K562 (cell line): ENCODE results near the gene C16orf78. TPM values are rescaled to one million over a fixed set of nuclear protein-coding genes. Genes with fewer than 3 reads are reported as not detected.

Experiments used
- ATAC-seq: fragments of 200-7000 bp; cut with Tn5 transposase; 3 replicates; pipeline ENCODE4 v1.9.1; 2020; ENCODE audit warnings: moderate library complexity
- BruUV-seq: library from RNA; stranded (reverse); fragments of 400-500 nt; replicated peaks from 2 replicates; lab custom pipeline; 2021; lab: Mats Ljungman, UMichigan
- CTCF ChIA-PET: fragments of 300-600 bp; formaldehyde crosslinking; extraction: SDS; loops from one replicate; lab custom pipeline; 2021; ENCODE audit warnings: low intra/inter-chr PET ratio; lab: Yijun Ruan, JAX
- POLR2A ChIA-PET: fragments of 300-600, 350-650 bp; sonication (Branson Sonifier 250); formaldehyde crosslinking; extraction: SDS; loops from one replicate; lab custom pipeline; 2021; ENCODE audit warnings: antibody characterized with exemption, inconsistent platforms; lab: Yijun Ruan, JAX
- DNase-seq, 4 experiments: peaks; one replicate each; pipeline versions ENCODE4 v3.0.0 to v3.0.0-alpha.2; 2011 to 2018; ENCODE audit warnings: low spot score in 3 of 4, mixed read lengths in 3 of 4; ENCODE audit errors: extremely low read depth in 1 of 4
- FAIRE-seq: peaks from 2 replicates; lab custom pipeline; 2011; peaks lifted over from hg19 to GRCh38; lab: Jason Lieb, UNC
- H2AFZ ChIP-seq: 2 replicates; pipeline ENCODE4 v1.6.0; 2011; ENCODE audit warnings: low read depth, low read length, control low read depth, inconsistent platforms
- H3K27ac ChIP-seq: fragments of 200-600 bp; 3 replicates; pipeline ENCODE4 v1.8.0; 2011; ENCODE audit warnings: low read depth, mild to moderate bottlenecking, control low read depth, inconsistent platforms, low read length, moderate library complexity, mixed read lengths; ENCODE audit errors: extremely low read depth
- H3K27me3 ChIP-seq, 2 experiments: fragments of 300-600 bp in 1 of 2; 2 replicates in 1 of 2; 3 replicates in 1 of 2; pipeline versions ENCODE4 v1.6.0 to v1.8.0; 2011; ENCODE audit warnings: inconsistent platforms in 2 of 2, low read length in 2 of 2, mild to moderate bottlenecking in 1 of 2, mixed read lengths in 1 of 2, moderate library complexity in 1 of 2; ENCODE audit not compliant: control insufficient read depth in 2 of 2, insufficient read depth in 2 of 2
- H3K36me3 ChIP-seq: fragments of 300-600 bp; 3 replicates; pipeline ENCODE4 v1.8.0; 2011; ENCODE audit warnings: mild to moderate bottlenecking, low read length, inconsistent platforms; ENCODE audit not compliant: control insufficient read depth, insufficient read depth
- H3K4me1 ChIP-seq, 2 experiments: fragments of 200-600 bp in 1 of 2; replicated peaks in 1 of 2; 2 replicates in 1 of 2; 3 replicates in 1 of 2; pipeline versions ENCODE4 v1.5.1 to v1.8.0; 2011; ENCODE audit warnings: inconsistent platforms in 2 of 2, low read length in 2 of 2, mild to moderate bottlenecking in 1 of 2, mixed read lengths in 1 of 2, moderate library complexity in 1 of 2; ENCODE audit not compliant: control insufficient read depth in 2 of 2, insufficient read depth in 2 of 2
- H3K4me2 ChIP-seq: 2 replicates; pipeline ENCODE4 v1.6.1; 2011; ENCODE audit warnings: low read length, control low read depth, inconsistent platforms, mixed read lengths; ENCODE audit not compliant: insufficient read depth
- H3K4me3 ChIP-seq: fragments of 200-600 bp; sonication (generic), shearing (Covaris generic); 2 replicates; pipeline ENCODE4 v1.5.1; 2016; ENCODE audit warnings: control low read depth, inconsistent platforms
- H3K79me2 ChIP-seq: fragments of 200-600 bp; 3 replicates; pipeline ENCODE4 v1.8.0; 2011; ENCODE audit warnings: low read length, inconsistent platforms; ENCODE audit not compliant: control insufficient read depth, insufficient read depth
- H3K9ac ChIP-seq, 2 experiments: 2 replicates each; pipeline versions ENCODE4 v1.6.0 to v1.6.1; 2011; ENCODE audit warnings: low read depth in 2 of 2, low read length in 2 of 2, control low read depth in 1 of 2, inconsistent platforms in 1 of 2, mild to moderate bottlenecking in 1 of 2, mixed read lengths in 1 of 2; ENCODE audit not compliant: insufficient read depth in 1 of 2
- H3K9me1 ChIP-seq: one replicate; pipeline ENCODE4 v1.6.0; 2011; ENCODE audit warnings: inconsistent platforms, mild to moderate bottlenecking, low read length, moderate library complexity; ENCODE audit not compliant: control insufficient read depth, insufficient read depth
- H3K9me3 ChIP-seq: replicated peaks from 2 replicates; pipeline ENCODE4 v1.5.1; 2011; ENCODE audit warnings: low read depth, low read length, inconsistent platforms; ENCODE audit not compliant: control insufficient read depth, insufficient read depth
- H4K20me1 ChIP-seq: replicated peaks from 2 replicates; pipeline ENCODE4 v1.6.1; 2011; ENCODE audit warnings: low read length, inconsistent platforms, mixed read lengths; ENCODE audit not compliant: control insufficient read depth, insufficient read depth
- DIDO1 ChIP-seq: fragments of 450-650 bp; IDR thresholded peaks from 2 replicates; pipeline ENCODE4 v1.6.1; 2016; ENCODE audit warnings: low read depth, missing biosample characterization, missing genetic modification characterization
- GMEB1 ChIP-seq: fragments of 250-450 bp; sonication (Bioruptor Pico); IDR thresholded peaks from 2 replicates; pipeline ENCODE4 v1.4.0; 2020; ENCODE audit warnings: mild to moderate bottlenecking
- HMGXB4 ChIP-seq: sonication (generic); formaldehyde crosslinking; IDR thresholded peaks from 2 replicates; pipeline ENCODE4 v1.8.1; 2023; ENCODE audit warnings: mild to moderate bottlenecking, missing genetic modification reagents
- HNRNPUL1 ChIP-seq: fragments of 200-400 bp; formaldehyde crosslinking; IDR thresholded peaks from 2 replicates; pipeline ENCODE4 v1.6.1; 2017; ENCODE audit warnings: low read length
- ID3 ChIP-seq, 2 experiments: fragments of 250-450 bp in 1 of 2; fragments of 450-650 bp in 1 of 2; sonication (Bioruptor Pico) in 1 of 2; IDR thresholded peaks; 2 replicates each; pipeline versions ENCODE4 v1.6.1 to v1.8.0; 2016 to 2021; ENCODE audit warnings: mild to moderate bottlenecking in 2 of 2, moderate library complexity in 2 of 2, missing compliant biosample characterization in 1 of 2, missing genetic modification characterization in 1 of 2
- KAT8 ChIP-seq: fragments of 450-650 bp; IDR thresholded peaks from 2 replicates; pipeline ENCODE4 v1.6.1; 2016; ENCODE audit warnings: low read depth, mild to moderate bottlenecking
- PRPF4 ChIP-seq: fragments of 200-400 bp; formaldehyde crosslinking; IDR thresholded peaks from one replicate; pipeline ENCODE4 v1.6.1; 2017; ENCODE audit warnings: low read length, low read depth, mild to moderate bottlenecking; ENCODE audit not compliant: insufficient read depth, poor library complexity, severe bottlenecking
- PTTG1 ChIP-seq: fragments of 450-650 bp; IDR thresholded peaks from 2 replicates; pipeline ENCODE4 v1.6.1; 2016; ENCODE audit warnings: low read depth, mild to moderate bottlenecking, missing genetic modification characterization, missing compliant biosample characterization
- RBM14 ChIP-seq: fragments of 200-400 bp; formaldehyde crosslinking; IDR thresholded peaks from 2 replicates; pipeline ENCODE4 v1.6.1; 2018; ENCODE audit warnings: low read depth, mild to moderate bottlenecking, low read length, moderate library complexity, borderline replicate concordance; ENCODE audit not compliant: insufficient read depth
- SMAD4 ChIP-seq: fragments of 250-450 bp; sonication (Bioruptor Pico); conservative IDR thresholded peaks from 2 replicates; pipeline ENCODE4 v1.8.0; 2021; ENCODE audit warnings: inconsistent platforms, mild to moderate bottlenecking, moderate library complexity
- SMARCA5 ChIP-seq: fragments of 450-650 bp; IDR thresholded peaks from 2 replicates; pipeline ENCODE4 v1.6.1; 2016
- STAT5B ChIP-seq: fragments of 250-450 bp; sonication (Bioruptor Pico); IDR thresholded peaks from 2 replicates; pipeline ENCODE4 v1.8.0; 2021; ENCODE audit warnings: mild to moderate bottlenecking, inconsistent platforms
- TAF1 ChIP-seq: IDR thresholded peaks from 2 replicates; pipeline ENCODE4 v1.6.1; 2011; ENCODE audit warnings: mild to moderate bottlenecking, low read length, moderate library complexity; ENCODE audit not compliant: insufficient read depth, control insufficient read depth, severe bottlenecking; ENCODE audit errors: extremely low read depth
- TSC22D4 ChIP-seq: fragments of 450-650 bp; IDR thresholded peaks from 2 replicates; pipeline ENCODE4 v1.6.1; 2016; ENCODE audit warnings: missing genetic modification characterization, missing biosample characterization, control low read depth
- ZFP91 ChIP-seq: sonication (generic); formaldehyde crosslinking; IDR thresholded peaks from 2 replicates; pipeline ENCODE4 v1.8.0; 2022; ENCODE audit warnings: mild to moderate bottlenecking, missing genetic modification reagents
- ZKSCAN3 ChIP-seq: fragments of 250-450 bp; sonication (Bioruptor Pico); IDR thresholded peaks from 2 replicates; pipeline ENCODE4 v1.4.0; 2020
- ZNF445 ChIP-seq: fragments of 250-450 bp; sonication (Bioruptor Pico); IDR thresholded peaks from 2 replicates; pipeline ENCODE4 v1.4.0; 2020; ENCODE audit warnings: low read depth, mild to moderate bottlenecking, moderate library complexity
- WGBS: fragments of 100-300 bp; shearing (Covaris generic); methylation state at CpG from one replicate; pipeline ENCODE4 v1.1.6; 2016; ENCODE audit warnings: low coverage, mixed read lengths; ENCODE audit not compliant: insufficient coverage; ENCODE audit errors: missing lambda C conversion rate; 5-methylcytosine and 5-hydroxymethylcytosine counted together
- in situ Hi-C: fragments of 300-500 bp; cut with MboI; formaldehyde crosslinking; loops from 4 replicates; pipeline ENCODE4 v1.15.0; 2018; ENCODE audit warnings: inconsistent platforms, mixed read lengths
- intact Hi-C: fragments of 100-400 bp; cut with micrococcal nuclease; formaldehyde crosslinking; loops from 2 replicates; pipeline ENCODE4 v1.14.2; 2022
- polyA plus RNA-seq, 8 experiments: library from polyadenylated mRNA; depleted of rRNA in 4 of 8; stranded (reverse) in 5 of 8; unstranded in 3 of 8; fragments of >200 nt; fragmentation: Nextera tagmentation in 2 of 8; fragmentation: Illumina TruSeq in 1 of 8; extraction: Ambion mirVana in 2 of 8; extraction: Trizol in 1 of 8; gene quantifications; 2 replicates each; pipeline versions ENCODE4 v1.2.1 to v1.2.3, GENCODE V29; 2011 to 2014; ENCODE audit warnings: inconsistent platforms in 1 of 8, missing spikeins in 1 of 8
- total RNA-seq, 7 experiments: library from RNA; depleted of rRNA in 6 of 7; stranded (reverse); fragments of >200 nt in 6 of 7; fragmentation: Illumina TruSeq in 2 of 7; extraction: Trizol in 2 of 7; gene quantifications; 2 replicates each; pipeline versions ENCODE4 v1.2.1 to v1.2.3, GENCODE V29; 2011 to 2021; ENCODE audit warnings: low replicate concordance in 1 of 7

C16orf78 gene
- total and polyA plus RNA-seq, 9 of the 15 experiments (the other 6 are each of a cell fraction or from before 2014, with no cell fraction given) = not detected

- peaks cover 0 to 26% of the 10 kb centered on the region in 2 experiments; a peak in 2 of 5 replicates for H3K27me3 ChIP-seq
- TF ChIP-seq GMEB1 (CRISPR knock-in tag) (no peak), ZNF445 (CRISPR knock-in tag) (no peak), KAT8 (no peak), RBM14 (no peak), TAF1 (no peak), PRPF4 (no peak), DIDO1 (no peak), ID3 (CRISPR knock-in tag; IDR thresholded peaks at IDR 0.05) (no peak), ID3 (tag; IDR thresholded peaks at IDR 0.05) (no peak), TSC22D4 (tag) (no peak), ZKSCAN3 (CRISPR knock-in tag) (no peak), STAT5B (no peak), HMGXB4 (no peak), ZFP91 (CRISPR knock-in tag) (no peak), PTTG1 (tag) (no peak), HNRNPUL1 (no peak), SMARCA5 (no peak), SMAD4 (CRISPR knock-in tag) (no peak)
Observed at GRCh38 chr16:49416001-49416675, 42.5 kb downstream of the C16orf78 start.

More at GRCh38 chr16:49416001-49416675, 42.5 kb downstream of the C16orf78 start:
- intact Hi-C loops = no loop called here
- CTCF ChIA-PET = no interaction called here
- H3K9me1 ChIP-seq = no peaks in the 10 kb centered on the region
- WGBS = 0% methylated on average over 13 of the region's 15 CpGs
- POLR2A ChIA-PET = no interaction called here
- H3K4me1 ChIP-seq = no peaks in the 10 kb centered on the region
- no peak overlapping the region for H3K9ac ChIP-seq
- H4K20me1 ChIP-seq = no peaks in the 10 kb centered on the region
- no peak overlapping the region for H2AFZ ChIP-seq
- H3K4me2 ChIP-seq = no peak overlapping the region
- ATAC-seq = no peak
- in situ Hi-C loops = no loop called here
- no peak overlapping the region for H3K27ac ChIP-seq
- BruUV-seq = no TSS peak
- H3K79me2 ChIP-seq = no peaks in the 10 kb centered on the region
- FAIRE-seq = no peak
- H3K9me3 ChIP-seq = no peaks in the 10 kb centered on the region
- DNase-seq = no peak
- no peak overlapping the region for H3K4me3 ChIP-seq
- H3K36me3 ChIP-seq = no peaks in the 10 kb centered on the region
